Eye (tissue), 1 donor: ENCODE data around the gene DNM2.

Source experiments
- DNase-seq: peaks from one replicate; pipeline ENCODE4 v3.0.0-alpha.2; 2015

The DNM2 gene

GRCh38 chr19:10691178-10691881, 26.5 kb upstream of the DNM2 start:
- no peak for DNase-seq

- DNase-seq: no peak
Observed at GRCh38 chr19:10691883-10692282, 26.0 kb upstream of the DNM2 start.

GRCh38 chr19:10692673-10693264, 25.1 kb upstream of the DNM2 start:
- no peak for DNase-seq

- no peak for DNase-seq
Observed at GRCh38 chr19:10694706-10695307, 23.1 kb upstream of the DNM2 start.

DNA sequence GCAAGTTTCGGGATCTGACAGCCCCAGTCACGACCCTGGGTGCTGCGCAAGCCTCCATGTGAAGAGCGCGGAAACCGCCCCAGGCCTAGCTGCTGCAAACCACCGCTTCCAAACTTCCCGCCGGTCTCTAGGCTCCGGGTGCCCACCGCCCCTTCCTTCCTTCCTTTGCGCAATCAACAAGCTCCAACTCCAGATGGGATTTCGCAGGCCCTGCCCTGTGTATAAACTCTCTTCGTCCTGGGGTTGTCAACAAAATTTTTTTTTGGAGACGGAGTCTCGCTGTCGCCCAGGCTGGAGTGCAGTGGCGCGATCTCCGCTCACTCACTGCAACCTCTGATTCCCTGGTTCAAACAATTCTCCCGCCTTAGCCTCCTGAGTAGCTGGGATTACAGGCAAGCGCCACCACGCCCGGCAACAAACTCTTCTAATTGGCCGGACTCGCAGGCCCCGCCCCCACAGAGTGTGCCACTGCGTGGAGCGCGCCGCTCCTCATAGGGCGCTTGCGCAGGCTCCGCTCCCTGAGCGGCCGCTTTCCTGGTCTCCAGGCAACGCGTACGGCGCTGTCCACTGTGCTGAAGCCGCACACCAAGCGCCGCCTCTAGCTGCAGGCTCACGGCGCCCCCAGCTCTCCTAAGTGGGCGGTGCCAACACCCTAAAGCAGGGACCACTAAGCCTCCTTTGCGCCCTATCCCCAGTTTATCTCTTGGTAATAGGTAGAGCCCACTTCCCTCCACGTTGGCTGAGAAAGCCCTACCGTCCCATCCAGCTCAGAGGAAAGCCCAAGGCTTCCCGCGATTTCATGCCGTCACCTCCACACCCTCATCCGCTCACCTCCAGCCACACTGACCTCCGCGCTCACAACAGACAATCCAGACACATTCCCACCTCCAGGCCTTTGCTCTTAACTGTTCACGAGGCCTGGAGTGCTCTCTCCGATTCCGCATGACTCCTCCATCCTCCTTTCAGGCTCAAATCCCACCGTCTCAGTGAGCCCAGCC, 22.2 kb upstream of the DNM2 start:
- peak; percentile 97 for DNase-seq

- DNase-seq: peak; percentile 63
Observed at GRCh38 chr19:10699650-10700335, 18.1 kb upstream of the DNM2 start.

GRCh38 chr19:10701955-10702525, 15.8 kb upstream of the DNM2 start:
- peak; percentile 57 for DNase-seq

- no peak for DNase-seq
Observed at GRCh38 chr19:10706990-10707389, 10.9 kb upstream of the DNM2 start.

DNA sequence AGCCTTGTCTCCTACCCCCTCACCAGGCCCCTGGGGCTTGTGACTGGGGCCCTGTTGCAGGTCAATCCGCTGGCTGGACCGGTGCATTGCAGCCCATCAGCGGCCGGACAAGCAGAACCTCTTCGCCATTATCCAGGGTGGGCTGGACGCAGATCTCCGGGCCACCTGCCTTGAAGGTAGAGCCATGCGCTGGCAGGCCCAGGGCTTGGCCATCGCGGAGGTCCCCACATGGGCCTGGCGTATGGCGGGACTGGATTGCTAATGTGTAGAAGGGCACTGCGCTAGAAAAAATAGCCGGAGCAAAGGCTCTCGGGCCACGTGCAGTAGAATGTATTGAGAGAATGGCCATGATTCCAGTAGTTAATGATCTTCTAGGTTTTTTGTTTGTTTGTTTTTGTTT, 10.4 kb upstream of the DNM2 start:
- DNase-seq: no peak

DNA sequence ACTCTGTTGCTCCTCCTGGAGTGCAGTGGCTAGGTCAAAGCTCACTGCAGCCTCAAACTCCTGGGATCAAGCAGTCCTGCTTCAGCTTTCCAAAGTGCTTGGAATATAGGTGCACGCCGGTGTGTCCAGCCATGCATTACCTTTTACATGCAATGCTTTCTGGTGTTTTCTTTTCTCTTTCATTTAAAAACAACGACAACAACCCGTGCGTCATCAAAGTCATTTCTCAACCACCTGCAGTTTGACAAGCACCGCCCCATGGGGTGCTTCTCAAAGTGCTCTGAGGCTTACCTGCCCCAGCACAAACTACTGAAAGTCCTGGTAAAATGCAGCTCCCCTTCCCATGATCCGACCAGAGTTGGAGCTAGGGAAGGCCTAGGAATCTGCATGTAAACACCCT, 9.6 kb upstream of the DNM2 start:
- DNase-seq: no peak

DNA sequence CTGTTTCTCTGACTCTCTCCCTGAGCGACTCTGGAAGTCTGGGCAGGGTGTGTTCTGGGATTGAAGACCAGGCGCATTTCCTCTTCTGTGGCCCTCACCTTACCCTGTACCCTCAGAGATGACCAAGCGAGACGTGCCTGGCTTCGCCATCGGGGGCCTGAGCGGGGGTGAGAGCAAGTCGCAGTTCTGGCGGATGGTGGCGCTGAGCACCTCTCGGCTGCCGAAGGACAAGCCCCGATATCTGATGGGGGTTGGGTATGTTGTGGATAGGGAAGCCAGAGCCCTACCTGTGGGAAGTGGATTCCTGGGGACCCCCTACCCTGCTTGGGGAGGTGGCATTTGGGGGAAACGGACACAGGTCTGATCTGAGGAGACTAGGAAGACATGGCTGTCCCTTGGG, 5.8 kb upstream of the DNM2 start:
- no peak for DNase-seq

GRCh38 chr19:10712754-10713153, 5.1 kb upstream of the DNM2 start:
- no peak for DNase-seq

DNA sequence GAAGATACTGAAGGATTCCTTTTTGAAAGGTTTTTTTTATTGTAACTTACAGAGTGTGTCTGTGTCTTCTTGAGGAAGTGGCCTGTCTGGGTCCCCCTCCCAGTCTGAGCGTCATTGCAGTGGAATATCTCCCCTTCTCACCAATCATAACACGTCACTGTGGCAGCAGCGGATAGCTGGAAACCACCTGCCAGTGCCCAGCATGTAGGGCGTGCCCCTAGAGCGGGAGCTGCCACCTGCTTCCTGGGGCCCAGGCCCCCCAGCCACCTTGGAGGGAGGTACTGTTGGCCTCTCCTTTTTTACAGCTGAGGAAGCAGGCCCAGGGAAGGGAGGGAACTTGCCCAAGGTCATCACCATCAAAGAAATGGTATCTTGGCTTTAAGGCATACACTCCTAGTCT, 4.6 kb upstream of the DNM2 start:
- DNase-seq: no peak

DNA sequence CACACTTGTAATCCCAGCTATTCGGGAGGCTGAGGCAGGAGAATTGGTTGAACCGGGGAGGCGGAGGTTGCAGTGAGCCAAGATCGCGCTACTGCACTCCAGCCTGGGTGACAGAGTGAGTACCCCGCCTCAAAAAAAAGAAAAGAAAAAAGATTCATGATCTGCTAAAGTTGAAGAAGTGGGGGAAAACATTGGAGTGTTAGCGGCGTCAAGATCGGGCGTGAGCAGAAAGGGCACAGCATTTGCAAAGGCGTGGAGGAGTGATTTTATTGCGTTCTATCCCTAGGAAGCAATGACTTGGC, 874 bp upstream of the DNM2 start:
- no peak for DNase-seq

DNA sequence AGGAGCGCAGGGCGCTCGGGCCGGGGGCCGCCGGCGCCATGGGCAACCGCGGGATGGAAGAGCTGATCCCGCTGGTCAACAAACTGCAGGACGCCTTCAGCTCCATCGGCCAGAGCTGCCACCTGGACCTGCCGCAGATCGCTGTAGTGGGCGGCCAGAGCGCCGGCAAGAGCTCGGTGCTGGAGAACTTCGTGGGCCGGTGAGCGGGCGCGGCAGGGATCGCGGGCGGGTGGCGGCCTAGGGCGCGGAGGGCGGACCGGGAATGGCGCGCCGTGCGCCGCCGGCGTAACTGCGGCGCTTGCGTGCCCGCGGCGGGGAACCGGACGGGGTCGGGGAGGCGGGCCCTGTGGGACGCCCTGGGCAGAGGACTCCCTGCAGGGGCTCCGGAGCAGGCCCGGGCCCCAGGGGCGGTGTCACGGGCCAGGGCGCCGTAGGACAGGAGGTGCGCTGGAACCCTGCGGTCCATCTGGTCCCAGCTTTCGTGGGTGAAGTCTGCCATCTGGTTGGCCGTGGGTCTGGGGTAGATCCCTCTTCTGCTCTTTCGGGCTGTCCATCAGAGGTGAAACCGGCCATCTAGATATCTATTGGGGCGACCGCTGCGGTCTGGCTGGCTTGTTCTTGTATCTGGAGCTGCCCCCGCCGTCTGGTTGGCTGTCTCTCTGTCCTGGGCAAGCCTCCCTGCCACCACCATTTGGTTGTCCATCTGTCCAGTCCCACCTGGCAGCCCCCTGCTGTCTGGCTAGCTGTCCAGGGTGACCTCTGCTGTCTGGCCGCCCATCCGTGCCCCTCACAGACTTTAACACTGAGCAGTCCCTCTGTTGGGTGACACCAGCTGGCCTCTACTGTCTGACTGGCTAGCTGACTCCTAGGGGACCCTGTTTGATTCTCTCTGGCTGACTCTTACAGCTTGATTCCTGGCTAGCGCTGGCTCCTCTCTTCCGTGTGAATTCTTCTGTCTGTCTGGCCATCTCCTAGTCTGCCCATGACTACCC, 622 bp downstream of the DNM2 start:
- peak; percentile 39 for DNase-seq

DNA sequence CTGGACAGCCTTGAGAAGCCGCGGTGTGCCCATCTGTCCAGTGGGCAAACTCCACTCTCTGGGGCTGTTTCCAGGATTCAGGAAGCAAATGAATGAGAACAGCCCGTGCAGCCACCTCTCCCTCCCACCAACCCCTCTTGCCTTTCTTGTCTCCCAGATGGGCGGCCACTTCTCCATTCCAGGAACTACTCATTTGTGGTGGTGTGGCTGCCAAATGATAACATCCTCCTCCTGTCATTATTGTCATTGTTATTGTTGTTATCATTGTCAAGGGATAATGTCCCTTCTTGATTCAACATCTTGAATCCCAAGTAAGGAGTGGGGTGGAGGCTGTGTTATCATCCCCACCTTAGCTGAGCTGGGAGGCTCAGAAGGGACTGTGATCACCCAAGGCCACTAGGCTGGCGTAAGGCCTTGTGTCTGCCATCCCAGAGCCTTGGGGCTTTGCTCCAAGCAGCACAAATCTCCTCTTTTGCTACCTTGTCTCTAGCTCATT, 1.6 kb downstream of the DNM2 start:
- no peak for DNase-seq

- no peak for DNase-seq
Observed at GRCh38 chr19:10720607-10721125, 2.8 kb downstream of the DNM2 start.

DNA sequence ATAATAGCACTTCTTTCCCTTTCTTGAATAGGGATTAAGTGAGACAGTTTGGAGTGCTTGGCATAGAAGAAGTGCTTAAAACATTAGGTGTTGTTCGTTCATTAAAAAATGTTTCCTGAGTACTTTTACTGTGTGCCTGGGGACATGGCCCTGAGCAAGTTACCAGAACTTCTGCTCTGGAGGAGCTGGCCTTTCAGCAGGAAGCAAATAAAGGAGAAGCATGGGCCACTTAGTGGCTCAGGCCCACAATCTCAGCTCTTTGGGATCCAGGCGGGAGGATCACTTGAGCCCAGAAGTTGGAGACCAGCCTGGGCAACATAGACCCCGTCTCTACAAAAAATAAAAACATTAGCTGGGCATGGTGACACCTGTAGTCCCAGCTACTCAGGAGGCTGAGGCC, 5.7 kb downstream of the DNM2 start:
- no peak for DNase-seq

DNA sequence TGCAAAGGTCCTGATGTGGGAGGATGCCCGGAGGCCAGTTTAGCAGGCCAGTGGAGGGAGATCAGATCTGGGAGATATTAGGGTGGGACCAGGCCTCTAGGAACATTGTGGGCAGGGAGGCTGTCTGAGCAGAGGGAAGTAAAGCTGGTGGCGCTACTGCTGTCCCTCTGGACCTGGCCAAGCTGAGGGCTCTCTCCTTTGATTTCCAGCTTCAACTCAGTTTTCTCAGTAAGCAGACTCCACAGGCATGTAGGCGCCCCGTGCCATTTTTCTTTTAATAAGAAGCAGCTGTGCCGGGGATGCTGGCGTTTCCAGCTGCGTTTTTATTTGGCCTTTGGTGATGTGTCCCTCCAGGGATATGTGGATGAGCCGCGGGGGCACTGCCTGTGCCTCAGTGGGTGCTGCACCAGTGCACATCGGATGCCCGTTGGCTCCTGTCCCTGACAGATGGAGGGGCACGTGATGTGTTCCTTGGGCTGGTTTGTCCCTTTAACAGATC, 6.7 kb downstream of the DNM2 start:
- DNase-seq: no peak

DNA sequence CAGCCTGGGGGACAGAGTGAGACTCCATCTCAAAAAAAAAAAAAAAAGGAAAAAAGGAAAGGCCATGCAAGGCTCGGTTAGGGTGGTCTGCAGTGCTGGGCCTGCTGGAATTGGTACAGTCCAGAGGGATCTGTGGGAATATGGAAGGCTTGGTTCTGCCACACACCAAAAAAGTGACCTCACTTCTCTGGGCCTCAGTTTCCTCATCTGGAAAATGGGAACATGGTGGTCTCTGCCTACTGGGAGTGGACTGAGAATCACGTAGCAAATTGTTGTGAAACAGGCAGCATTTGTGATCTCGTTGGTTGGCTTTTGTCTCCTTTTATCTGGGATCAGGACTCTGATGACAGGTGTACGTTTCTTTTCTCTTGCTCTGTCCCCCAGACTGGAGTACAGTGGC, 7.5 kb downstream of the DNM2 start:
- DNase-seq: no peak

GRCh38 chr19:10726268-10726667, 8.4 kb downstream of the DNM2 start:
- DNase-seq: no peak
